Stimulated activated CD8-positive, alpha-beta memory T cell treated with anti-CD3 and anti-CD28 coated beads, Interleukin-4, amount 100 ng/mL, for 48 hours (primary cell): ENCODE data around the gene ARMC9.
"Not testable (repeated sequence)": the region's sequence is repeated elsewhere in the genome, so short reads cannot be mapped to it uniquely, and the experiment has no call there.

ENCODE experiments used
- DNase-seq: peaks from one replicate; pipeline ENCODE4 v3.0.0-alpha.2; 2020

ARMC9 gene

DNA sequence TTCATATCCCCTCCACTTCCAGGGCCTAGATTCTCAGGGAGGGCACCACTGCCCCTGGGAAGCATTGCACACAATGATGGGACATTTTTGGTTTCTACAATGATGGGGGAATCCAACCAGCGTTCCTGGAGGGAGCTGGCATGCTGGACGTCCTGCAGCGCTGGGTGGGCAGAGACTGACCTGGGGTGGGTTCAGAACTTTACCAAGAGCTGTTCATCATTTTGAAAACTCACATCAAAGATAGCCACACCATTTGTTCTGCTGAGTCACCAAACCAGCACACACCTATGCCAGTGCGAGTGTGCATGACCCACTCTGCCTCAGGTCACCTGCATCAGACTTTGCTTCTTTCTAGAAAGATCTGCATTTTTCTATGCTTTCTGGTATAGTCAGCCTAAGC, 14.1 kb upstream of the ARMC9 start:
- no peak for DNase-seq

DNA sequence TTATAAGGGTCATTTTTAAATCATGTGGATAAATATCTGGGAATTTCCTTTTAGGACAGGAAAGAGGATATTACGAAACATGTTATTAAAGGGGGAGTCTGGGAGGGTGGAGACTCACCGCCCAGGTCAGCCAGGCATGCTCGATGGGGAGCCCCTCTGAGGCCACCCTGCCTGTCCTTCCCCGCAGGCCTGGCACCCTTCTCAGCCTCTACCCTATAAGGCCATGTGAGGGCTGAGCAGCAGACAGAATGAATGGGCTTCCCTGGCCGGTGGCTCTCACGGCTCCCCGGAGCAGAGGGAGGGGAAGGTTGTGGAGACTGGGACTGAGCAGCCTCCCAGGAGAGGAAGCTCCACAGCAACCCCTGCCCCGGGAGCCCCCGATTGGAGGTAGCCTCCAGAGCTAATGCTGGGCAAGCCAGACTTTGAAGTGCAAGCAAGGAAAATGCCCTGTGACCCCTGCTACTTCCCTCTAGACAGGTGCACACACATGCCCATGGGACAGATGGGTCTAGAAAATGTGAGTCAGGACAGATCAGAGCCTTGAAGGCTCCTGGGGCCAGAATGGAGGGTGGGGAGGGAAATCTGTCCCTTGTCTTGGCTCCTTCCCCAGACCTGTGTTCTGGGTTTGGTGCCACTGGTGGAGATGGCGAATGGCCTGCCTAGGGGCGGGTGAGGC, 13.2 kb upstream of the ARMC9 start:
- no peak for DNase-seq

DNA sequence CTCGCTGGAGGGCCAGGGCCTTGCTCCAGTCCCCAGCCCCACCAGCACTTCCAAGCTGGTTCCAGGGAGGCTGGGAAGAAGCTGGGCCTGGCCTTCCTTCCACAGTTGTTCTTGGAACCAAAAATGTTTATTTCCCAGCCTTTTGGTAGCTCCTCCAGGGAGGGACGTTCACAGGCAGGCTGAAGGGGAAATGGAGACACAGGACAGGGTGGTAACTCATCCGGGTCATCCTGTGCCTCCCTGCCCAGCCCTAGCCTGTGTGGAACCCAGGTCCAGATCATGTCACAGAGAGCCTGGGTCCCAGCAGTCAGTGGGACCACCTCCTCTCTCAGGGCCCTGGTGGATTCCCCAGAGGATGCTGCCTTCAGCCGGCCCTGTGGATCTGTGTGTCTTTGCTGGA, 12.5 kb upstream of the ARMC9 start:
- no peak for DNase-seq

DNA sequence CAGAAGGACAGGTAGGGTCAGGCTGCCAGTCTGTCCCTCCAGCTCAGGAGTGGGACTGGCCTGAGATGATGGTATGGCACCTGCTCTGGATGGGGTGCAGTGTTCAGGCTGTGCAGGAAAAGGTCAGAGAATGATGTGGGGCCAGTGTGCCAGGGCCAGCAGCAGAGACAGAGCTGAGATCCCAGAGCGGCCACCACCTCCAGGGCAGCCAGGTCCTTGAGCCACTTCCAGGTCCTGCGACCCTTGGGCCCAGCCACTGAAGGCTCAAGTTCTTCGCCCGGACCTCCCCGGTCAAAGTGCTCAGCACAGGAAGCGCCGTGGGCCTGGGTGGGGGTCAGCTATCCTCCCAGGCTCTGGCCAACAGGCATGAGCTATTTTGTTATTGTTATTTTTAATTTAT, 12.1 kb upstream of the ARMC9 start:
- peak; percentile 5 for DNase-seq

DNA sequence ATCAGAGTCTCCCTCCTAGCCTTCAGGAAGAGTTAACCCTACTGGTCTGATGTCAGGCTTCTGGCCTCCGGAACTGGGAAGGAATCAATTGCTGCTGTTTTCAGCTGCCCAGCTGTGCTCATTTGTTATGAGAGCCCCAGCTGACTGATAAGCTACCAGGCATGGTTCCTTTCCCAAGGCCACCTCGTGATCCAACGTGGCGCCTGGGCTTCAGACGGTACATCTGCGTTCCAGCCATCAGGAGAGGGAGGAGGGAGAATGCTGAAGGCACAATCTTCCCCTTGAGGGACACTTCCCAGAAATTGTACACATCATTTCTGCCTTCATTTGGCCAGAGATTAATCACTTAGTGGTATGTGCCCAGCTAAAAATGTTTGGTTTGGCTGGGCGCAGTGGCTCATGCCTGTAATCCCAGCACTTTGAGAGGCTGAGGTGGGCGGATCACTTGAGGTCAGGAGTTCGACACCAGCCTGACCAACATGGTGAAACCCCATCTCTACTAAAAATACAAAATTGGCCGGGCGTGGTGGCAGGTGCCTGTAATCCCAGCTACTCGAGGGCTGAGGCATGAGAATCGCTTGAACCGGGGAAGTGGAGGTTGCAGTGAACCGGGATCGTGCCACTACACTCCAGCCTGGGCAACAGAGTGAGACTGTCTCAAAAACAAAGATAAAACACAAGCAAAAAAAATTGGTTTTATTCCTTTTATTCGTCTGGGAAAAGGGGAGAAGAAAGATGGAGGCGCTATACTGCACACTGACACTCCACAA, 10.5 kb upstream of the ARMC9 start:
- no peak for DNase-seq

DNA sequence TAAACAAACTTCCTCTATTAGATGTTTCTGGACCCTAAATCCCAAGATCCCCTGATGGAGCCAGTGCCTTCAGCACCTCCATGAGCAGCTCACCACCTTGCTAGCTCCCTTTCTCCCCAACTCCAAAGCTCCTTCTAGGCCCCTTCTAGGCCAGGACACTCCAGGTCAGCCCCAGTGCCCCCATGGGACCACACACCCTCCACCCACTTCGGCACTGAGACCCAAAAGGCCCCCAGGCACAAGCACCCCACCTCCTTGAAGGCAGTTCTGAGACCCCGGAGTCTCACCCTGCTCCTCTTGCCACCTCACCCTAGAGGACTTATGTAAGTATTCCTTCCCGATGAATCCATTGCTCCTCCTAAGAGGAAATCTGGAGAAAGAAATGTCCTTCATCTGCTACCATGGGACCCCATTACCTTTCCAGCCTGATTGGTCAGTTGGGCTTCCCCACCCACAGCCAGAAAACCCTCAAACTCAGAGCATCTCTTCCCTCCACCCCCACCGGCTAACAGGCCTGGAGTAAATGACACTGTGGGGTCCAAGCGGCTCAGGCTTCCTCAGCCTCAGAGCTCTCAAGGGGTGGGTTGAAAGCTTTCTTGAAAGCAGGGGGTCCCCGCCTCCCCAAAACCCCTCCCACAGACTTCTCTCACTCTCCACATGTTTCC, 9.8 kb upstream of the ARMC9 start:
- no peak for DNase-seq

DNA sequence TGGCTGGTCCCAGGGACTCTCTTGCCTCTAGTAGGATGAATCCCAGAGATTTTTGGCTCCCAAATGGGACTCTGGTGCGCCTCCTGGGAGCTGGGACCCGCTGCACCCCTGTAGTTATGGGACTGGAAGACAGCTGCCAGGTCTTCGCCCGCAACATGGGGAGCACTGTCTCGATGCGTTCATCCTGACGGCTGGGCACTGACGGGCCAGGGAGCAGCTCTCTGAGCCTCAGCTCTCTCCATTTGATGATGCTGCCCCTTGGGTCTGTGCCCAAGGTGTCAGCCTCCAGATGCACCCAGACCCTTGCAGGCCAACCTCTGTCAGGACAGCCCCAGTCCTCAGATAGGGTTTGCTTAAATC, 9.3 kb upstream of the ARMC9 start:
- DNase-seq = no peak

DNA sequence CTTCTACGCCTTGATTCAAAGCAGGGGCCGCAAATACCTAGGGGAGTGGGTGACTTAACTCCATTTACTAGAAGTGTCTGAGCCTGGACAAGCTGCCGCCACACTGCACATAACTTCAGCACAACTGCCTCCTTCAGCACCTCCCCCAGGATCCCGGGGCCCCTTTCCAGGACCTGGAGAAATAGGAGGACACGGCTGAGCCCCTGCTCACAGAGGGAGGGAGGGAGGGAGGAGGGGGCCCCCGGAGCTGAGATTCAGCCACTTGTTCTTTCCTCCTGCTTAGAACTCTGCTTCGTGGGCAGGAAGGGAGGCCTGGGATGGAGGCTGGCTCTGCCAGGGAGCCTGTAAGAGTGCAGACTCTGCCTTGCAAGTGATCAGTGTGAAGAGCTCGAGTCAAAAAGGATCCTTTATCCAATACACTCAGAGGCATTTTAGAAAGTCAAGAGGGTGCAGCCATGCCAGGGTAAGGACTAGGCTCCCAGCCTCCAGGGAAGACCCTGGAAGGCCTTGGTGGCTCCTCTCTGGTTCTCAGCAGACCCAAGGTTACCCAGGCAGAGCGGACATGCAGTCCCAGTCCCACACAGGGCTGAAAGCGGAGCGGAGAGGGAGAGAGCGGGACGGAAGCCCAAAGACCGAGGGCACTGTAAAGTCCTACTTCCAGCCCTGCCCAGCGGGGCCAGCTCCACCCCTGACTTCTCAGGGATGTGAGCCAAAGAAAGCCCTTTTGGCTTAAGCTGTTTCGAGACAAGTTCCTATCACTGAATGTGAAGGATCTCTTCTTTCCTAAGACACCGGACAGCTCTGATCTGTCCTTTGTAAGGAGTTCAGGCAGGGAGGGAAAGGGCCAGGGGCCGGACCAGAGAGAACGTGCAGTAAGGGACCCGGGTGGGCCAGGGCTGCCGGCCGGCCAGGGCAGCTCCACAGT, 8.6 kb upstream of the ARMC9 start:
- no peak for DNase-seq

DNA sequence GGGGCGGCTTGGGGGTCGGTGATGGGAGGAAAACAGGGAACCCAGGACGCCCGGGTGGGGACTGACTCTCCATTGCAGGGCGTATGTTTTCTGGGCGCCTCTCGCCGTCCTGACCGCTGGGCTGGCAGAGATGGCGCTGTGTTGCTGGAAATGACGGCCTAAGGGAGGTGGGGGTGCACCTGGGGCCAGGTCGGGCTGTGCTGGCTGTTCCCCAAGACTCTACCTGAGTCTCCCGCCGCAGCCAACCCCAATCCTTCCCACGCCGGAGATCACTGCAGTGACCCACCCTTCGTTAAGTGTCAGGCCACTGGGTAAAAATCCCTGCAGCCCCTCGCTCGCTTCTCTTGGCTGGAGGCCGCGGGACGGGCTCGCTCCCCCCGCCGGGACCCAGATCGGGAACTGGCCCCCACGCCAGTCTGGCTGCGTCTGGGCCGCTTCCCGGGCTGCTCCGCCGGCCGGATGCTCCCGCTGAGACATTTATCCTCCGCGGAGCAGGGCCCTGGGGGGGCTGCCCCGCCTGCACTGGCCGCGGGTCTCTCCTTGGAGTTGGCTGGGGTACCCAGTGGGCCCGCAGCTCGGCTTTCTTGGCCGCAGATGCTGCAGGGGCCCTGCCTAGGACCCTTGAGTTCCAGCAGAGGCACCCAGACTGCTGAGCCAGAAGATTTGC, 7.8 kb upstream of the ARMC9 start:
- no peak for DNase-seq

DNA sequence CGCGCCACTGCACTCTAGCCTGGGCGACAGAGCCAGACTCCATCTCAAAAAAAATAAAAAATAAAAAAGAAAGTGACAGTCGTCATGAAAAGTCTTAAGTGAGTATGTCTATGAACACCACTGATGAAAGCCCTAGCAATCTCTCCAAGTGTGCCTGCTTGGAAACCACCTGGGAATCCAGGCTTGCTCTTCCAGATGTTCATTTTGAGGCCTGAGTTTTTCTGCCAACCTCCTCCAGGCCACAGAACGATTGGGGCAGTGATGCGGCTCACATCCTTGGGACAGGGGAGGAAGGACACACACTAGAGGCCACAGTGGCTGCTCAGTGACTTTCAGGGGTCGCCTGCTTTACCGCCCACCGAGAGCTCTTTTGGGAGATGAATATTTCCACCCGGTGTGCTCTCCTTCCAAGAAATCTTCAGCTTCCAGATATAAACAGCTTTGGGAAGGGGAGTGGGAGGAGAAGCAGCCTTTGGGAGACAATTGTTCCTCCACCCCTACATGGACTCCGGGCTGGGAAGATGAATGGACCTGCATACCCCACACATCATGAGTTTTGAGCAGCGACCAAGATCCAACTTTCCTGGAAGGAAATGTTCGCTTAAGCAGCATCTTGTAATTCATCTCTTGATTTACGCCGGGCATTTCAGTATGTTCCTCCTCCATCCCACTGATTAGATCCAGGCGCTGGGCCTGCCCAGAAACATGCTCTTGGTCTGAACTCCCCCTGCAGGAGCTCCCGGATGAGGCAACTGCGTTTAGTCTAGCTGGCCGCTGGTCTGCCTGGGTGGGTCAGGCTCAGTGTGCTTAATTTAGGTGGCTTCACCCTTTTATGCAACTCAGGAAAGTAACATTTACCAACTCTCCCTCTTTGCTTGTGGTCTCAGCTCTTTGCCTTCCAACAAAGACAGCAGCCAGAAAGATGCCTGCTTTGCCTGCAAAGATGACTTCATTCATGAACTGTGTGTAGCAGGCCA, 6.2 kb upstream of the ARMC9 start:
- DNase-seq = no peak

DNA sequence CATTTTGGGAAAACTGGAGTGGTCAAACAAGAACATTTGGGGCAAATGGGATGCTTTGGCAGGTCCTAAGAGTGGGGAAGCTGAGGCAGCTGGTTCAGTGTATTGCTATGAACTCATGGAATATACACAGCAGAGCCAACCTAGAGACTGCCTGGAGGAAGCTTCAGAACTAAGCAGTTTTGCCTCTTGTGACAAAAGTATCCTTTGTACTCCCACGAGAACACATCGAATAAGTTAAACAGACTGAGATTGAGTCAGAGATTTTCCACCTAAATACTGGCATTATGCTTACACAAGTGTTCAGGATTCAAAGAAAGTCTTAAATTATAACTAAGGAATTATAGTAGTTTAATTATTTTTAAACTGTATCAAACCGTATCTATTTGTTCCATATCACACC, 5.2 kb upstream of the ARMC9 start:
- DNase-seq = no peak

DNA sequence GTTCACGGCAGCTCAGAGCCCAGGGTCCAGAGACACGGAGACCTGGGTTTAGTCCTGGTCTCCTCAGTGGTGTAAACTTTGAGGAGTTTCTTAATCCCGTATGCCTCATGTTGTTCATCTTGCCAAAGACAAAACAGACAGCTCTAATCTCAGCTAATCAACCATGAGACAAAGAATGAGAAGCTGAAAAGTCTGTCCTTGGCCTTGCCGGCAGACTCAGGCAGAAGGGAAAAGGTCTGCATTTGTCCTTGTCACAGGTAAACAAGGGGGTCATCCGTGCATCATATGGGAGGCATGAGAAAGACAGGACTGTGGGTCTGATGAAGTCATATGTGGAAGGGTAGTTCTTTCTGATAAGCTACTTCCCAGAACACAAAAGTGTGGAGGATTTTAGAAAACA, 1.8 kb upstream of the ARMC9 start:
- no peak for DNase-seq

DNA sequence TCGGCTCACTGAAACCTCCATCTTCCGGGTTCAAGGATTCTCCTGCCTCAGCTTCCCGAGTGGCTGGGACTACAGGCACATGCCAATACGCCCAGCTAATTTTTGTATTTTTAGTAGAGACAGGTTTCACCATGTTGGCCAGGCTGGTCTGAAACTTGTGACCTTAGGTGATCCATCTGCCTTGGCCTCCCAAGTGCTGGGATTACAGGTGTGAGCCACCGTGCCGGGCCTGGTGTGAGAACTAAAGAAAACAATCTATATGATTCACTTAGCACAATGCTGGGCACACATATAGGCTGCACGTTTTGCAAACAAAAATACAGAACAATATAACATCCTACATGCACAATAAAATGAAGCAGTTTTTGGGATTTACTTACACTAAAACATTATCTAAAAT, 1.2 kb upstream of the ARMC9 start:
- not testable (repeated sequence) for DNase-seq

DNA sequence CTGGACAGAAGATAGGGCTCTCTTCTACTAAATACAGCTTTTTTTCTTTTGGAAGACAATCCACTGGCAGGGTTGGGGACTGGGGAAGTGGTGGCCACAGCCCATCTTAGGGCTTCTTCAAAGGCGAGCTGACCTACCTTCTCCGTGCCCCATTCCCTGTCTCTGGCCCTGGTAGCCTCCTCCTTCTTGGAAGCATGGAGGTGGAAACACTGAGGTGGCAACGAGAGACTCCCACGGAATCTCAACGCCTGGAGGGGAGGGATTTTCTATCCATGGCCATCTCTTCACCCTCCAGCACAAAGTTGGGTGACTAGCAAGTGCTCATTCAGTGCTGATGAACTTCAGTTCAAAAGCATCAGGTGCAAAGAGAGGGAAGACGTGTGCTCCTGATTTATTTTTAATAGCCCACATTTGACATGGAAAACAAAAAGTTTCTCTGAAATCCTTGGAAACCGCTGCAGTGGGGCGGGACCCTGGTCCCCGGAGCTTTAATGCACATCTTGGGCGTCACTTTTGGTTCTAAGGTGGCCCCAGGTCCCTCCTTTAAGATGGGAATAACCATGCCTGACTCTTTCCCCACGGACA, 633 bp upstream of the ARMC9 start:
- DNase-seq = no peak

DNA sequence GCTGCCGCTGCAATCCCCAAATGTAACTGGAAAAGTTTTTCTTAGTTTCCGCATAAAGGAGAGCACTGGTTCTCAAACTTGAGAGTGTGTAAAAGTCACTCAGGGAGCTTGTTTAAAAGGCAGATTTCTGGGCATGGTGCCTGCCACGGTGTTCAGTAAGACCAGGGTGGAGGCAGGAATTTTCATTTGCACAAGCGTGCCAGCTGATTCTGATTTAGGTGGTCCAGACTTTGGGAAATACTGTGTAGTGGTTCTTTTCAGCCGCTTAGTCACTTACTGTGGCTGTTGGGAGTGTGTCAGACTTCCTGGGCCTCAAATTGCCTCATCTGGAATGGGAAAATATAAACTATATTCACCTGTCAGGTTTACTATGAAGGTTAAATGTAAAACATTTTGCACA, 788 bp downstream of the ARMC9 start:
- DNase-seq = no peak

DNA sequence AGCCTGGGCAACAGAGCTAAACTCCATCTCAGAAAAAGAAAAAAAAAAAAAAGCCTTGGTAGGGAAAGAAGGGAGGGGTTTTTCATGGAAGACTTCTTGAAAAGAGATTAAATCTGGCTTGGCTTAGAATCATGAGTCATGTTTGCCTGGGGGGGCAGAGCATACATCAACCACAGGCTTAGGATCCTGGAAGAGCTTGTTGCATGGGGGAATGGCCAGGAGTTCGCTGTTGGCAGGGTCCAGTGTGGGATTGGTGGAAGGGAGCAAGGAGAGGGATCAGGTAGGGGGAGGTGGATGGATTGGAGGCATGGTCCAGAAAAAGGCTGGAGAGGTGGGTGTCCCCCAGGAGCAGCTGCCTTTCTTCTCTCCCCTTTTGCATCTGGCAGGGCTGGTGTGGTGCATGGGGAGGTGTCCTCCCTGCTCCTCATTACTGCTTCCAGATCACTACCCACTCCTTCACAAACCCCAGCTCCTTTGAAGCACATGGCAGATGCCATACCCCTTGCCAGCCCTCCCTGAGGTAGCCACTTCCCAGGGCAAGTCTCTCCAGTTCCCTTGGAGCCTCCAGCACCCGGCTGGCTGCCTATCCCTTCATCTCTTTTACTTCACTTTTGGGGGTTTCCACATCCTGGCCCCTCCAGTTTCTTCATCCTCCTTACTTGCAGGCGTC, 2.5 kb downstream of the ARMC9 start:
- DNase-seq = no peak

DNA sequence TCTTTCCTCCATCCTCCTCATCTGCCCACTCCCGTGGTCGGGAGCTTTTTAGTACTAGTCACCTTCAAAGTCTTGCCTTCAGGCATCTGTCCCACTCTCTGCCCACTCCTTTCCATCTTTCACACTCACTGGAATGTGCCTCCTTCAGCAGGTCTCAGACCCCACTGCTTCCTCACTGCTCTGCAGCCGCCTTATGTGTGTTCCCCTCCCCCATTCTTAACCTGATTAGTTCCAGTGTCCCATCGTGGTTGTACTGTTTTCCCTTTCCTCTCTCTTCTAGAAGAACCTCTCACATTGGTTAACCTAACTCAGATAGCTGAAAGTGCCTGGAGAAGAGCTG, 3.0 kb downstream of the ARMC9 start:
- no peak for DNase-seq

DNA sequence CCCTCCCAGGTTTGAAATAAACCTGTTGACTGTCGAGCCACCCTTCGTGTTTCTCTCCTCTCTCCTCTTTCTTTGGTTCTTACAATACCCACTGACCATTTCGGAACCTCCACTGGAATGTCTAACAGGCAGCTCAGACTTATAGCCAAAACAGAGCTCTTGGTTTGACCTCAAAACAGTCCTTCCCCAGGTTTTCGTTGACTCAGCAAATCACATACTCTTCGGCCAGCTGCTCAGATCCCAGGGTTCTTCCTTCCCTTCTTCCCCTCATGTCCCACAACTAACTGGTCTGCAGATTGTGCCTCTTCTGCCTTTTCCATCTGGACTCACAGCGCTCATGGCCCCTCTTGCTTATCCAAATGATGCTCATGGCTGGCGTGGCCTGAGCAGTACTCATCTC, 4.7 kb downstream of the ARMC9 start:
- DNase-seq = no peak

DNA sequence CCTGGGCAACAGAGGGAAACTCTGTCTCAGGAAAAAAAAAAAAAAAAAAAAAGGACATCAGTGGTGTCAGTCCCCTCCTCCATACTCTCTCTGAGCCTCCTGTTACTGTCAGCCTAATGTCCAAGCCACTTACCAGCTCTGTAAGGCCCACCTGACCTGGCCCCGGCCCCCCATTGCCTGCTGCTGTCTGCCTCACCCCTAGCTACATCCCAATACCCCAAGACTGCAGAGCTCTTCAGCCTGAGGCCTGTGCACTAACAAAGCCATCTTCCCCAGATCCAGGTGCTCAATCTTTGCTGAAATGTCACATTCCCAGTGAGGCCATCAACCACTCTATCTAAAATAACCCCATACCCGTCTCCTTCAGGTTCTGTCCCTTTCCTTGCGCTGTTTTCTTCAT, 5.7 kb downstream of the ARMC9 start:
- no peak for DNase-seq

DNA sequence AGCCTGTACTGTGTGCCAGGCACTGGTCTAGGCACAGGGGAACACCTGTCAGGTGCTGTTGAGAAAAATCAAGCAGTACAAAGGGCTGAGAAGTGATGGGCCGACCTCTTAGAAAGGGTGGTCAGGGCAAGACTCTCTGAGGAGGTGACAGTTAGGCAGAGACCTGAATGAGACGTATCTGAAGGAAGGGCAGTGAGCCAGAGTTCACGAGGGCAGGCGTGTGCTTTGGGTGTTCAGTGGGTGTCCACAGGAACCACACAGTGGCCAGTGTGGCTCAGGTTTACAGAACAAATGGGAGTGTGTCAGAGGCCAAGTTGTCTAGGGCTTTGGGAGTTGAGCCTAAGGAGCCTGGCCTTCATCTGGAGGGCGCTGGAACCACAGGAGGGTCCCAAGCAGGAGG, 6.2 kb downstream of the ARMC9 start:
- DNase-seq = no peak

DNA sequence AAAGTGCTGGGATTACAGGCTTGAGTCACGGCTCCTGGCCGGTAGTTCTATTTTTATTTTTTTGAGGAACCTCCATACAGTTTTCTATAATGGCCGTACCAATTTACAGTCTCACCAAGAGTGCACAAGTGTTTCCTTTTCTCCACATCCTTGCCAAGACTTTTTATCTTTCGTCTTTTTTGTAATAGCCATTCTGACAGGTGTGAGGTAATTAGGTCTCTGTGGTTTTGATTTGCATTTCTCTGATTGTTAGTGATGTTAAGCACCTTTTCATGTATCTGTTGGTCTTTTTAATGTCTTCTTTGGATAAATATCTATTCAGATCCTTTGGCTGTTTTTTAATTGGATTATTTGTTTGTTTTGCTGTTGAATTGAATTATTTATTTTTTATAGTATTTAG, 9.3 kb downstream of the ARMC9 start:
- no peak for DNase-seq
